Ishikawa (cell line): ENCODE measurements around the gene ACBD6.

Source experiments
- EP300 ChIP-seq: IDR thresholded peaks from 2 replicates; pipeline ENCODE4 v1.6.1; 2012; ENCODE audit warnings: borderline replicate concordance
- NFIC ChIP-seq: IDR thresholded peaks from 2 replicates; pipeline ENCODE4 v1.6.1; 2012
- RAD21 ChIP-seq: IDR thresholded peaks from 2 replicates; pipeline ENCODE4 v1.6.1; 2012; ENCODE audit warnings: low read depth
- TAF1 ChIP-seq: IDR thresholded peaks from 2 replicates; pipeline ENCODE4 v1.6.1; 2012; ENCODE audit warnings: low read depth, mild to moderate bottlenecking
- TCF12 ChIP-seq: IDR thresholded peaks from 2 replicates; pipeline ENCODE4 v1.6.1; 2012; ENCODE audit warnings: low read depth
- YY1 ChIP-seq: IDR thresholded peaks from 2 replicates; pipeline ENCODE4 v1.6.1; 2012; ENCODE audit warnings: low read depth
- TF ChIP-seq, protein P1 (sequence below): IDR thresholded peaks from 2 replicates; pipeline ENCODE4 v1.6.1; 2012
- TF ChIP-seq, protein P2 (sequence below): IDR thresholded peaks from 2 replicates; pipeline ENCODE4 v1.6.1; 2012; ENCODE audit warnings: low read depth, mild to moderate bottlenecking

DNA sequence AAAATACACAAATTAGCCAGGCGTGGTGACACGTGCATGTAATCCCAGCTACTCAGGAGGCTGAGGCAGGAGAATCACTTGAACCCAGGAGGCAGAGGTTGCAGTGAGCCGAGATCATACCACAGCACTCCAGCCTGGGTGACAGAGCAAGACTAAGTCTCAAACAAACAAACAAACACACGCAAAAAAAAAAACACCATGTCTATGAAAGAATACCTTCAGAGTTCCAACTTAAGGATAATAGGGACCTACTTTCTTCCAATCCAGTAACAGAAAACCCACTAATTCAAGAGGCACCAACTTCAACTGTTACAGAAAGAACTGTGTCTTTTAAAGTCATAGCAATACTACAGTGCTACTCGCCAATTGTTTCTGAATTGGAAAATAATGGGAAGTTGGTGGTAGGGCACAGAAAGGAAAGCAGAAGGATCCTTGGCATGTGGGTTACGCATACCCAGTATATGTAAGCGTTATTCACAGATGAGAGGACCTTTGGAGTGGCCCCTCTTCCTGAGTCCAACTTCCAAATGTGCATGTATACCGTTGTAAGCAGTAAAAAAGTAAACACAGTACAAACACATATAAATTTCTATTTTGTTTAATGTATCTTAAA lies 87.0 kb downstream of the ACBD6 start:
- no peak for TF ChIP-seq RAD21
- TF ChIP-seq, protein P1, sequence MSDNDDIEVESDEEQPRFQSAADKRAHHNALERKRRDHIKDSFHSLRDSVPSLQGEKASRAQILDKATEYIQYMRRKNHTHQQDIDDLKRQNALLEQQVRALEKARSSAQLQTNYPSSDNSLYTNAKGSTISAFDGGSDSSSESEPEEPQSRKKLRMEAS = no peak
- TF ChIP-seq TCF12 = no peak
- TF ChIP-seq, protein P2, sequence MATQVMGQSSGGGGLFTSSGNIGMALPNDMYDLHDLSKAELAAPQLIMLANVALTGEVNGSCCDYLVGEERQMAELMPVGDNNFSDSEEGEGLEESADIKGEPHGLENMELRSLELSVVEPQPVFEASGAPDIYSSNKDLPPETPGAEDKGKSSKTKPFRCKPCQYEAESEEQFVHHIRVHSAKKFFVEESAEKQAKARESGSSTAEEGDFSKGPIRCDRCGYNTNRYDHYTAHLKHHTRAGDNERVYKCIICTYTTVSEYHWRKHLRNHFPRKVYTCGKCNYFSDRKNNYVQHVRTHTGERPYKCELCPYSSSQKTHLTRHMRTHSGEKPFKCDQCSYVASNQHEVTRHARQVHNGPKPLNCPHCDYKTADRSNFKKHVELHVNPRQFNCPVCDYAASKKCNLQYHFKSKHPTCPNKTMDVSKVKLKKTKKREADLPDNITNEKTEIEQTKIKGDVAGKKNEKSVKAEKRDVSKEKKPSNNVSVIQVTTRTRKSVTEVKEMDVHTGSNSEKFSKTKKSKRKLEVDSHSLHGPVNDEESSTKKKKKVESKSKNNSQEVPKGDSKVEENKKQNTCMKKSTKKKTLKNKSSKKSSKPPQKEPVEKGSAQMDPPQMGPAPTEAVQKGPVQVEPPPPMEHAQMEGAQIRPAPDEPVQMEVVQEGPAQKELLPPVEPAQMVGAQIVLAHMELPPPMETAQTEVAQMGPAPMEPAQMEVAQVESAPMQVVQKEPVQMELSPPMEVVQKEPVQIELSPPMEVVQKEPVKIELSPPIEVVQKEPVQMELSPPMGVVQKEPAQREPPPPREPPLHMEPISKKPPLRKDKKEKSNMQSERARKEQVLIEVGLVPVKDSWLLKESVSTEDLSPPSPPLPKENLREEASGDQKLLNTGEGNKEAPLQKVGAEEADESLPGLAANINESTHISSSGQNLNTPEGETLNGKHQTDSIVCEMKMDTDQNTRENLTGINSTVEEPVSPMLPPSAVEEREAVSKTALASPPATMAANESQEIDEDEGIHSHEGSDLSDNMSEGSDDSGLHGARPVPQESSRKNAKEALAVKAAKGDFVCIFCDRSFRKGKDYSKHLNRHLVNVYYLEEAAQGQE = no peak
- no peak for TF ChIP-seq EP300
- TF ChIP-seq YY1 = no peak
- TF ChIP-seq NFIC = no peak
- no peak for TF ChIP-seq TAF1
